Activated CD4-positive, alpha-beta T cell treated with anti-CD3 and anti-CD28 coated beads, Interleukin-2, amount 10 ng/mL, durations not matched to agents 7 days and 5 days (primary cell): Measurements from ENCODE around the gene UNC45A. TPM values are rescaled to one million over a fixed set of nuclear protein-coding genes. Genes with fewer than 3 reads are reported as not detected.
"Not testable (repeated sequence)": the region's sequence is repeated elsewhere in the genome, so short reads cannot be mapped to it uniquely, and the experiment has no call there.

Experiments
- CTCF ChIA-PET: fragments of 350-600 bp; sonication (Branson Sonifier 250); formaldehyde crosslinking; loops from one replicate; lab custom pipeline; 2021; ENCODE audit warnings: antibody characterized with exemption; lab: Charles Lee
- POLR2A ChIA-PET: fragments of 350-600 bp; sonication (Branson Sonifier 250); formaldehyde crosslinking; loops from one replicate; lab custom pipeline; 2021; ENCODE audit warnings: antibody characterized with exemption; lab: Charles Lee
- DNase-seq: peaks from one replicate; pipeline ENCODE4 v3.0.0-alpha.2; 2020
- H3K27ac Mint-ChIP-seq: one replicate; pipeline ENCODE4 v1.8.0; 2021; ENCODE audit warnings: mild to moderate bottlenecking, moderate library complexity, mixed read lengths
- H3K27me3 Mint-ChIP-seq: one replicate; pipeline ENCODE4 v1.8.0; 2021; ENCODE audit warnings: mixed read lengths
- H3K36me3 Mint-ChIP-seq: one replicate; pipeline ENCODE4 v1.8.0; 2021; ENCODE audit warnings: low read depth, mixed read lengths
- H3K4me1 Mint-ChIP-seq: one replicate; pipeline ENCODE4 v1.8.0; 2021; ENCODE audit warnings: mixed read lengths
- H3K4me3 Mint-ChIP-seq: one replicate; pipeline ENCODE4 v1.8.0; 2021; ENCODE audit warnings: mild to moderate bottlenecking, moderate library complexity, mixed read lengths
- H3K9me3 Mint-ChIP-seq: one replicate; pipeline ENCODE4 v1.8.0; 2021; ENCODE audit warnings: mixed read lengths
- total RNA-seq, 2 experiments: library from RNA; stranded (reverse); gene quantifications; one replicate each; pipeline ENCODE4 v1.2.3, GENCODE V29; 2021

The UNC45A gene
- total RNA-seq, 2 experiments from 2014 or later: 59.3 to 69.8 TPM

DNA sequence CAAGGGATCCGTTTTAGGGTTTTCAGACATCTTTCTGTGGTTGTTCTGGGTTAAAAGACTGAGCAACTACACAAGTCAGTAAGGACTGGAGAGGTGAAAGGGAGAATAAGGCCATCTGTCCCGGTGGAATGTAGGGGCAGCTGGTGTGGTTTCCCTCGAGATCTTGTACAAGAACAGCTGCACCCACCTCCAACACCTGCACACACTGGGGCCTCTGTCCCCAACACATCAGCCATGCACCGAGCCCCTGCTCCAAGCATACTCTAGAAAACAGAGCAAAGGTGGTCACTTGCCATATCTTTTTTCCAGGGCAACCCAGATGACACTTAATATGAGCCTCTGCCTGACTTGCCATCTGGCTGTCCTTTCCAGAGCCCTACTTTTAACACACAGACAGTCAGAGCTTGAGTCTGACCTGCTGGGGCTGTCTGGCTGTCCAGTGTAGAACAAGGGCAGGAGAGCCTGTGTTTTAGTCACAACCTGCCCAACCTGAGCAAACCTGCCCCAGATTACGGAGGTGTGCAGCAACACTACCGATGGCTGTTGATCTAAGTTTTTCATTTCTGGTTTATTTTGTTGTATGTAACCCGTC is 19.8 kb upstream of the UNC45A start:
- POLR2A ChIA-PET: no interaction called here
- H3K27ac Mint-ChIP-seq: peak overlapping the region; percentile 69

DNA sequence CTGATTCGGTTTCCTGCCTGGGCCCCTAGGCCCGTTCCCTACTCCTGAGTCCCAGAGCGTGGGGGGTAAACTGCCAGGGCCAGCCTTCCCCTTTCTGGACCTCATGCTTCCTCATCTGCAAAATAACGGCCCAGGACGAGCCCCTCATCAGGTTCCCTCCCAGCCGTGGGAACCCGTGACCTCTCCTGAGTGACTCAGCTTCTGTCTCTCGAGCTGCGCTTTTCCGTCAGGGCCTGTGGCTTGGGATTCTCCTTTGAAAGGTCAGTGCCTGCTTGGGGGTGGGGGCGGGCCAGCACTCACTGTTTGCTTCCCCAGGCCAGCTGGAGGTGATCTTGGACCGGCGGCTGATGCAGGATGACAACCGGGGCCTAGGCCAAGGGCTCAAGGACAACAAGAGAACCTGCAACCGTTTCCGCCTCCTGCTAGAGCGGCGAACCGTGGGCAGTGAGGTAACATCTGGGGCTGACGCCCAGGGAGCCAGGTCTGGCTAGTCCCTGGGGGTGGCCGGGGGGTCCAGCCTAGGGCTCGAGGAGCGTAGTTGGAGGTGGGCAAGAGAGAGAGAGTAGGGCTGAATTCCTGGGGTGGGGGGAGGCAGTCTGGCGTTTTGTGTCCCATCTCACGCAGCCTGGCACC is 19.2 kb upstream of the UNC45A start:
- DNase-seq: no peak
- CTCF ChIA-PET: interaction anchor here (0.6 to 2.4 kb wide), 2 partner anchors 16 to 27 kb away, joined by 3 to 13 read pairs; partner anchors contain the start of gene HDDC3
- no peak overlapping the region for H3K4me3 Mint-ChIP-seq
- peaks cover 58% of the 10 kb centered on the region for H3K36me3 Mint-ChIP-seq
- POLR2A ChIA-PET: no interaction called here
- no peak overlapping the region for H3K27ac Mint-ChIP-seq
- H3K27me3 Mint-ChIP-seq: no peaks in the 10 kb centered on the region
- no peaks in the 10 kb centered on the region for H3K9me3 Mint-ChIP-seq
- no peaks in the 10 kb centered on the region for H3K4me1 Mint-ChIP-seq

More for the DNA sequence above, 19.8 kb upstream of the UNC45A start:
- no peak for DNase-seq
- H3K9me3 Mint-ChIP-seq: no peaks in the 10 kb centered on the region
- H3K36me3 Mint-ChIP-seq: peaks cover 58% of the 10 kb centered on the region
- H3K4me3 Mint-ChIP-seq: no peak overlapping the region
- CTCF ChIA-PET: interaction anchor here (0.6 to 2.4 kb wide), 3 partner anchors 8 to 27 kb away, joined by 3 to 13 read pairs (median 3); partner anchors contain the start of gene HDDC3
- H3K27me3 Mint-ChIP-seq: no peaks in the 10 kb centered on the region
- no peaks in the 10 kb centered on the region for H3K4me1 Mint-ChIP-seq

DNA sequence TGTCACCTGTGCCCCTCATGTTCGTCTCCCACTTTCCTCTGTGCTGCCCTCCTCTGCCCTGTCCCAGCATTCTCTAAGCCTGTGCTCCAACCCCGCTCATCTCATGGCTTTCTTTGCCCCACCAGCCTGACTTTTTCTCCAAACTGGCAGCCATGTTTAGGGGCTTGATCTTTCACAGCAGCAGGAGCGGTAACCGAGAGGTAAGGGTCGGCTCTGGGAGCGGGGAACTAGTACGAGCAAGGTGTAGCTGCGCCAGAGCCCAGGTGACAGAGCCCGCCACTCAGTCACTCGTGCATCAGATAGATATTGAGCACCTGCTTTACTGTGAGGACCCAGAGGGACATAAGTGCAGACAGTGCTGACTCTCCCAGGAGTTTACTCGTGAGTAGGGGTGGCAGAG is 18.6 kb upstream of the UNC45A start:
- Mint-ChIP-seq H3K27me3 (no peaks in the 10 kb centered on the region), H3K36me3 (peaks cover 62% of the 10 kb centered on the region), H3K4me3 (no peak overlapping the region), H3K27ac (no peak overlapping the region), H3K9me3 (no peaks in the 10 kb centered on the region), H3K4me1 (peaks cover 3% of the 10 kb centered on the region)
- ChIA-PET CTCF (no interaction called here), POLR2A (no interaction called here)
- DNase-seq: no peak

DNA sequence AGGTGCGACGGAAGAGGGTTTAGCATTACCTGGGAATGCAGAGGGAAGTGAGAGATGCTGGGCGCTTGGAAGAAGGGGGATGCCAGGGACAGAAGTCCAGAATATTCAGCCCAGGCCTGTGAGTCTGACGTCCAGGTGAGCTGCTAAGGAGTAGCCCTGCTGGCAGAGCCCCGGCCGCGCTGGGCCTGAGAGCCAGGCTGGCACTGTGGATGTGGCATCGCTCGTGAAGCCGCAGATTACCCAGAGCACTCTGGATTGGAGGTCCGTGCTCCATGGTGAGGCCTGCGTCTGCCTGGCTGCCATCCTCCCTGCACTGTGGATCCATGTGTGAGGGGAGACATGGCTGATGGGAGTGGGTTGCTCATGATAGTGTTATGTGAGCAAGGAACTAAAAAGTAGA is 17.5 kb upstream of the UNC45A start:
- H3K4me1 Mint-ChIP-seq: peaks cover 7% of the 10 kb centered on the region
- CTCF ChIA-PET: interaction anchor here (0.9 to 2.6 kb wide), 3 partner anchors 10 to 14 kb away, joined by 3 to 25 read pairs (median 3); partner anchors contain the start of gene HDDC3
- H3K27me3 Mint-ChIP-seq: no peaks in the 10 kb centered on the region
- peaks cover 63% of the 10 kb centered on the region for H3K36me3 Mint-ChIP-seq
- no peak overlapping the region for H3K4me3 Mint-ChIP-seq
- no peak for DNase-seq
- H3K9me3 Mint-ChIP-seq: no peaks in the 10 kb centered on the region
- POLR2A ChIA-PET: no interaction called here
- H3K27ac Mint-ChIP-seq: no peak overlapping the region

DNA sequence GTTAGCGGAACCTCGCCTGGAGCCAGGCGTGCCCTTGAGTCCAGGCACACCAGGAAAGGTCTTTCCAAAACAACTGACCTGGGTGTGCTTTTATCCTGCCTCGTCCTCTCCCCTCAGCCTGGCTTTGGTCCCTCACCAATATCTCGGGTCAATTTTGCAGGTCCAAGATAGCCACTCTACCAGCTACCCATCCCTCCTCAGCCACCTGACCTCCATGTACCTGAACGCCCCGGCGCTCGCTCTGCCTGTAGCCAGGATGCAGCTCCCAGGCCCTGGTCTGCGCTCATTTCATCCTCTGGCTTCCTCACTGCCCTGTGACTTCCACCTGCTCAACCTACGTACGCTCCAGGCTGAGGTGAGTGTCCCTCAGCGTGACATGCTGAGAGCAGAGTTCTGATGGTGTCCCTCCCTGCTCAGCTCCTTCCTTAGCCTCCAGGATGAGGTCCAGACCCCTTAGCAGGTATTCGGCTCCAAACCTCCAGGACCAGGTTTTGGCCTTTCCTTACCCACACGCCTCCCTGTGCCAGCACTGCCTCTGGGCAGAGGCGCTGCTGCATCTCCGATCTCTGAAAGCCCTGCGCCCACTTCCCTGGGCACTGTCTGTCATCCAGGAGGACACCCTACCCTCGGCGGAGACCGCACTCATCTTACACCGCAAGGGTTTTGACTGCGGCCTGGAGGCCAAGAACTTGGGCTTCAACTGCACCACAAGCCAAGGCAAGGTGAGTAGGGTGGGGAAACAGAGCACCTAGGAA is 16.9 kb upstream of the UNC45A start:
- ChIA-PET CTCF (interaction anchor here (0.9 to 2.6 kb wide), 4 partner anchors 9 to 231 kb away, joined by 3 to 25 read pairs (median 3); partner anchors contain the start of gene HDDC3), POLR2A (no interaction called here)
- peaks cover 58% of the 10 kb centered on the region for H3K36me3 Mint-ChIP-seq
- H3K27me3 Mint-ChIP-seq: no peaks in the 10 kb centered on the region
- H3K27ac Mint-ChIP-seq: no peak overlapping the region
- no peak for DNase-seq
- H3K9me3 Mint-ChIP-seq: no peaks in the 10 kb centered on the region
- H3K4me1 Mint-ChIP-seq: peaks cover 12% of the 10 kb centered on the region
- H3K4me3 Mint-ChIP-seq: no peak overlapping the region

DNA sequence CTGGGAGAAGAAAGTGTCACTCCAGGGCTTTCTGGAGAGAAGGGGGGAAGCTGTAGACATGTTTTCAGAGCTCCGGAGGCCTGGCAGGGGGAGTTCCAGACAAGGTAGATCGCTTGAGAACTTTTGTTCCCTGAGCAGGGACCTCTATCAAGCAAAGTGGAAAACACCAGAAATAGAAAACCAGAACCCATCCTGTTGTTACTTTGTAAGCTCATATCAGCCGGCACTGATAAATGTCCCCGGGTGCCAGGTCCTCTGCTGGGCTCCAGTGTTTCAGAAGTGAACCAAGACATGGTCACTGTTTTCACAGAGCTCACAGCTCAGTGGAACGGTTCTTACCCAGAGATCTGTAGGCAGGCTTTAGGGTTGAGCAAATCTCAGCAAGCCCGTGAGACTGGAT is 16.2 kb upstream of the UNC45A start:
- ChIA-PET POLR2A (no interaction called here), CTCF (interaction anchor here (1.0 to 2.6 kb wide), 3 partner anchors 13 to 232 kb away, joined by 3 to 25 read pairs (median 3); partner anchors contain the start of gene HDDC3)
- H3K9me3 Mint-ChIP-seq: no peaks in the 10 kb centered on the region
- DNase-seq: no peak
- H3K27ac Mint-ChIP-seq: no peak overlapping the region
- H3K36me3 Mint-ChIP-seq: peaks cover 52% of the 10 kb centered on the region
- H3K4me1 Mint-ChIP-seq: peaks cover 14% of the 10 kb centered on the region
- no peak overlapping the region for H3K4me3 Mint-ChIP-seq
- H3K27me3 Mint-ChIP-seq: no peaks in the 10 kb centered on the region

DNA sequence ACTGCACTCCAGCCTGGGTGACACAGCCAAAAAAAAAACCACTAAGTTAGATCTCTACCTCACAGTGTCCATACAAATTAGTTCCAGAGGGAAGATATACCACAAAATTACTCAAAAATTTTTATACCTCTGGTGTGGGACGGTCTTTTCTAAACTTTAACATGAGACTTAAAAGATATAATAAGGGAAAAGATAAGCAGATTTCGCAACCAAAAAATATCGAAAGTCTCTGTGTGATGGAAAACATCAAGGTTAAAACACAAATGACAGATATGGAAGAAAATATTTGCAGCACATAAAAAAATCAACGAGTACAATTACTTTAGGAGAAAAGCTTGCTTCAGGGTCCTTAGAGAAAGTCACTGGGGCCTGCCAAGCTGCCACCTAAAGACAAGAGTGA is 13.2 kb upstream of the UNC45A start:
- H3K36me3 Mint-ChIP-seq: peaks cover 35% of the 10 kb centered on the region
- no peaks in the 10 kb centered on the region for H3K27me3 Mint-ChIP-seq
- DNase-seq: no peak
- ChIA-PET POLR2A (interaction anchor here (1.5 kb wide), 1 partner anchor 19 kb away, joined by 6 read pairs; the partner anchor contains the start of gene MAN2A2), CTCF (interaction anchor here (1.5 to 6.3 kb wide), 2 partner anchors 11 kb away, joined by 3 to 51 read pairs; partner anchors contain the start of genes HDDC3 and UNC45A)
- peaks cover 27% of the 10 kb centered on the region for H3K4me1 Mint-ChIP-seq
- H3K27ac Mint-ChIP-seq: no peak overlapping the region
- no peaks in the 10 kb centered on the region for H3K9me3 Mint-ChIP-seq
- H3K4me3 Mint-ChIP-seq: no peak overlapping the region

DNA sequence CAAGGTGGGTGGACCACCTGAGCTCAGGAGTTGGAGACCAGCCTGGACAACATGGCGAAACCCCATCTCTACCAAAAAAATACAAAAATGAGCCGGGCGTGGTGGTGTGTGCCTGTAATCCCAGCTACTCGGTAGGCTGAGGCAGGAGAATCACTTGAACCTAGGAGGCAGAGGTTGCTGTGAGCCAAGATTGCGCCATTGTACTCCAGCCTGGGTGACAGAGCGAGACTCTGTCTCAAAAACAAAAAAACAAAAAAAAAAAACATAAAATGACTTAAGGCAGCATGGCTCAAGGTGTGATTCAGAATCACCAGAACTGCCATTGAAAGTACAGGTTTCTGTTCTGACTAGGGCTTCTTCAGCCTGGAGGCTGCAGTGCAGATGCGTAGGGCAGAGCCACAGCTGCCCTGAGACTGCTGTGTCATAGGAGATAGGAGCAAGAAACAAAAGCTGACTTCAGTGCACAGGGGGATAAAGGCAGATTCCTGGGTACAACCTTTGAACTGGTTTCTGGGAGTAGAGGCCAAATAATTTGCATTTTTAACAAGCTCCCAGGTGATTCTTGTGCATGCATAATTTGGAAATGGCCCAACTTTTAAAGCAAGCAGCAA is 12.3 kb upstream of the UNC45A start:
- not testable (repeated sequence) for H3K9me3 Mint-ChIP-seq, H3K4me3 Mint-ChIP-seq, DNase-seq, H3K27me3 Mint-ChIP-seq, H3K27ac Mint-ChIP-seq
- H3K4me1 Mint-ChIP-seq: peaks cover 27% of the 10 kb centered on the region
- ChIA-PET CTCF (interaction anchor here (0.8 to 6.3 kb wide), 5 partner anchors 8 to 20 kb away, joined by 3 to 51 read pairs (median 3); partner anchors contain the start of genes HDDC3, MAN2A2 and UNC45A), POLR2A (interaction anchor here (1.2 to 1.5 kb wide), 2 partner anchors 19 to 20 kb away, joined by 3 to 6 read pairs; partner anchors contain the start of gene MAN2A2)
- peaks cover 29% of the 10 kb centered on the region for H3K36me3 Mint-ChIP-seq

DNA sequence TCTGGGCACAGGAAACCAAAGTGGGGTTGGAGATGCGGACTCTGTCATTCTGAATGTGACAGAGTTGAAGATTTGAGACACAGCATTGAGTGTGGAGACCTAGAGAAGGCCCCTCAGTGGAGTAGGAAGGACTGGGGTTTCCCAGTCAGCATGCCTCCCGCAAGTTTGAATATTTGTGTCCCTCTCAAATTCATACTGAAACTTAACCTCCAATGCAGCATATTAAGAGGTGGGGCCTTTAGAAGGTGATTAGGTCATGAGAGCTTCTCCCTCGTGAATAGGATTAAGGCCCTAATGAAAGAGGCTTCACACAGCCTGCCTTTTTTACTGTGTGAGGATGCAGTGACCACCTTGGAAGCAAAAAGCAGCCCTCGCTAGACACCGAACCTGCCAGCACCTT is 10.7 kb upstream of the UNC45A start:
- ChIA-PET CTCF (interaction anchor here (0.5 to 6.3 kb wide), 2 partner anchors 9 to 105 kb away, joined by 3 to 51 read pairs; partner anchors contain the start of genes HDDC3 and UNC45A), POLR2A (no interaction called here)
- Mint-ChIP-seq H3K27me3 (no peaks in the 10 kb centered on the region), H3K4me1 (peaks cover 34% of the 10 kb centered on the region), H3K9me3 (no peaks in the 10 kb centered on the region), H3K4me3 (no peak overlapping the region), H3K27ac (peak overlapping the region; percentile 62), H3K36me3 (peaks cover 25% of the 10 kb centered on the region)
- no peak for DNase-seq

DNA sequence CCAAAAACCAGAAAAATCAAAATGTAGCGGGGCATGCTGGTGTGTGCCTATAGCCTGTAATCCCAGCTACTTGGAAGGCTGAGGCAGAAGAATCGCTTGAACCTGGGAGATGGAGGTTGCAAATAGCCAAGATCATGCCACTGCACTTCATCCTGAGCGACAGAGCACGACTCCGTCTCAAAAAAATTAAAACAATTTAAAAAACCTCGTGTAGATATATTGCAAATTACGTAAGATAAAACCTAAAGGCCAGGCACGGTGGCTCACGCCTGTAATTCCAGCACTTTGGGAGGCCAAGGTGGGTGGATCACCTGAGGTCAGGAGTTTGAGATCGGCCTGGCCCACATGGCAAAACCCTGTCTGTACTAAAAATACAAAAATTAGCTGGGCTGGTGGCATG is 8.3 kb upstream of the UNC45A start:
- H3K4me3 Mint-ChIP-seq, H3K27me3 Mint-ChIP-seq, DNase-seq, H3K27ac Mint-ChIP-seq, POLR2A ChIA-PET, H3K36me3 Mint-ChIP-seq, H3K9me3 Mint-ChIP-seq: not testable (repeated sequence)
- CTCF ChIA-PET: interaction anchor here (1.0 to 1.4 kb wide), 2 partner anchors 9 to 24 kb away, joined by 3 read pairs; no protein-coding TSS in a partner anchor
- peaks cover 51% of the 10 kb centered on the region for H3K4me1 Mint-ChIP-seq

DNA sequence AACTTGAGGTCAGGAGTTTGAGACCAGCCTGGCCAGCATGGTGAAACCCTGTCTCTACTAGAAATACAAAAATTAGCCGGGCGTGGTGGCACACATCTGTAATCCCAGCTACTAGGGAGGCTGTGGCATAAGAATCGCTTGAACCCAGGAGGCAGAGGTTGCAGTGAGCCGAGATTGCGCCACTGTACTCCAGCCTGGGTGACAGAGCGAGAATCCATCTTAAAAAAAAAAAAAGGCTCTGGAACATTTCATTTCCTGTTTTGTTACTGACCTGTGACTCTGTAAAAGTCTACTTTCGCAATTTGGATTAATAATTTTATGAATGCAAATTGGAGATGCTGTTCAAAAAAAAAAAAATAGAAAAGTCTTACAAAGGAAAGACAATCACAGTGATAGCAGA is 7.0 kb upstream of the UNC45A start:
- CTCF ChIA-PET: interaction anchor here (5.4 kb wide), 1 partner anchor 42 kb away, joined by 25 read pairs; no protein-coding TSS in a partner anchor
- POLR2A ChIA-PET, H3K27ac Mint-ChIP-seq, DNase-seq, H3K27me3 Mint-ChIP-seq, H3K9me3 Mint-ChIP-seq, H3K36me3 Mint-ChIP-seq: not testable (repeated sequence)
- peak overlapping the region; percentile 24 for H3K4me3 Mint-ChIP-seq
- peaks cover 50% of the 10 kb centered on the region for H3K4me1 Mint-ChIP-seq
